HepG2 (cell line): ENCODE data around the gene NR4A2. TPM values are rescaled to one million over a fixed set of nuclear protein-coding genes. Genes with fewer than 3 reads are reported as not detected.

Experiments
- BCL6 ChIP-seq: IDR thresholded peaks from 2 replicates; pipeline ENCODE4 v1.6.1; 2016; ENCODE audit warnings: missing genetic modification reagents, missing compliant biosample characterization
- GMEB1 ChIP-seq: sonication (generic); formaldehyde crosslinking; IDR thresholded peaks from 2 replicates; pipeline ENCODE4 v1.5.1; 2020; ENCODE audit warnings: missing genetic modification reagents, mild to moderate bottlenecking, borderline replicate concordance
- HOXA9 ChIP-seq: sonication (generic); formaldehyde crosslinking; IDR thresholded peaks from 2 replicates; pipeline ENCODE4 v1.8.1; 2022; ENCODE audit warnings: missing genetic modification reagents, mild to moderate bottlenecking, moderate library complexity, borderline replicate concordance
- IRX3 ChIP-seq: sonication (generic); formaldehyde crosslinking; IDR thresholded peaks from 2 replicates; pipeline ENCODE4 v1.8.1; 2023; ENCODE audit warnings: mild to moderate bottlenecking, low read depth, missing genetic modification reagents, borderline replicate concordance
- KAT2B ChIP-seq: fragments of 150-350 bp; IDR thresholded peaks from 2 replicates; pipeline ENCODE4 v1.6.1; 2014; ENCODE audit warnings: low read depth, low read length, borderline replicate concordance
- KLF16 ChIP-seq, 2 experiments: sonication (generic) in 1 of 2; formaldehyde crosslinking in 1 of 2; IDR thresholded peaks; 2 replicates each; pipeline versions ENCODE4 v1.6.1 to v1.8.0; 2016 to 2023; ENCODE audit warnings: missing genetic modification reagents in 2 of 2, missing compliant biosample characterization in 1 of 2
- NCOR1 ChIP-seq: fragments of 200-600 bp; sonication (generic); IDR thresholded peaks from 2 replicates; pipeline ENCODE4 v1.7.0; 2017; ENCODE audit warnings: antibody characterized with exemption, low read length, borderline replicate concordance
- PHF8 ChIP-seq: sonication (generic); formaldehyde crosslinking; IDR thresholded peaks from 2 replicates; pipeline ENCODE4 v1.5.0; 2020; ENCODE audit warnings: missing genetic modification reagents
- STAG1 ChIP-seq: sonication (generic); formaldehyde crosslinking; IDR thresholded peaks from 2 replicates; pipeline ENCODE4 v1.4.0; 2020; ENCODE audit warnings: missing genetic modification reagents
- TAF15 ChIP-seq: fragments of 200-400 bp; formaldehyde crosslinking; IDR thresholded peaks from one replicate; pipeline ENCODE4 v1.6.1; 2018; ENCODE audit warnings: mild to moderate bottlenecking, low read depth, low read length; ENCODE audit not compliant: poor library complexity, severe bottlenecking
- ZBTB14 ChIP-seq: sonication (generic); formaldehyde crosslinking; IDR thresholded peaks from 2 replicates; pipeline ENCODE4 v1.4.0; 2020; ENCODE audit warnings: missing genetic modification reagents
- ZKSCAN5 ChIP-seq: sonication (generic); formaldehyde crosslinking; IDR thresholded peaks from 2 replicates; pipeline ENCODE4 v1.5.1; 2020; ENCODE audit warnings: mild to moderate bottlenecking, missing genetic modification reagents
- ZNF354B ChIP-seq: sonication (generic); formaldehyde crosslinking; IDR thresholded peaks from 2 replicates; pipeline ENCODE4 v1.8.0; 2022; ENCODE audit warnings: mild to moderate bottlenecking, missing genetic modification reagents
- ZNF704 ChIP-seq: sonication (generic); formaldehyde crosslinking; IDR thresholded peaks from 2 replicates; pipeline ENCODE4 v1.8.1; 2023; ENCODE audit warnings: mild to moderate bottlenecking, inconsistent platforms, moderate library complexity, missing genetic modification reagents, borderline replicate concordance
- ZNF746 ChIP-seq: sonication (generic); formaldehyde crosslinking; IDR thresholded peaks from 2 replicates; pipeline ENCODE4 v1.8.0; 2022; ENCODE audit warnings: mild to moderate bottlenecking, missing genetic modification reagents
- ZNF773 ChIP-seq: sonication (generic); formaldehyde crosslinking; IDR thresholded peaks from 2 replicates; pipeline ENCODE4 v1.4.0; 2020; ENCODE audit warnings: missing genetic modification reagents, borderline replicate concordance
- polyA plus RNA-seq, 8 experiments: library from polyadenylated mRNA; depleted of rRNA in 3 of 8; stranded (reverse) in 7 of 8; unstranded in 1 of 8; fragments of >200 nt; fragmentation: Illumina TruSeq in 4 of 8; extraction: Trizol in 4 of 8; gene quantifications; 2 replicates each; pipeline versions ENCODE4 v1.2.1 to v1.2.3, GENCODE V29; 2011 to 2016; ENCODE audit warnings: low read depth in 4 of 8, missing spikeins in 1 of 8, mixed read lengths in 1 of 8; ENCODE audit not compliant: insufficient read depth in 1 of 8
- total RNA-seq, 5 experiments: library from RNA; depleted of rRNA; stranded (reverse); fragments of >200 nt; fragmentation: Illumina TruSeq; extraction: Trizol; gene quantifications; 2 replicates each; pipeline ENCODE4 v1.2.3, GENCODE V29; 2016; ENCODE audit warnings: low read depth in 1 of 5

The NR4A2 gene
- total and polyA plus RNA-seq, 2 of the 13 experiments (the other 11 are each of a cell fraction or from before 2014, with no cell fraction given) = not detected

- TF ChIP-seq ZBTB14 (CRISPR knock-in tag) = peak; percentile 35
- TF ChIP-seq IRX3 = no peak
- TF ChIP-seq GMEB1 (CRISPR knock-in tag) = no peak
- 0 out of 2 replicates have a peak, but pooled peaks have one; percentile 16 for TF ChIP-seq ZNF746 (CRISPR knock-in tag)
- 0 out of 2 replicates have a peak, but pooled peaks have one; percentile 61 for TF ChIP-seq HOXA9 (CRISPR knock-in tag)
- TF ChIP-seq NCOR1 = no peak
- TF ChIP-seq TAF15 = peak; percentile 25
- TF ChIP-seq ZNF773 (CRISPR knock-in tag) = no peak
- TF ChIP-seq BCL6 = peak; percentile 68
- no peak for TF ChIP-seq KAT2B
- no peak for TF ChIP-seq STAG1
- TF ChIP-seq ZNF354B = no peak
- peak; percentile 71; the same call in 1 of the 2 replicates for TF ChIP-seq ZNF704 (CRISPR knock-in tag)
- peak; percentile 37 for TF ChIP-seq PHF8
- no peak for TF ChIP-seq ZKSCAN5
- TF ChIP-seq KLF16 (CRISPR knock-in tag; IDR thresholded peaks at IDR 0.05) = no peak
Measured at GRCh38 chr2:156341452-156342253, 9.1 kb upstream of the NR4A2 start (continued).
